HCT116 (cell line): ENCODE results near the gene TNRC6B. TPM values are rescaled to one million over a fixed set of nuclear protein-coding genes. Genes with fewer than 3 reads are reported as not detected.

Source experiments
- ATAC-seq: fragments of 200-7000 bp; cut with Tn5 transposase; 2 replicates; pipeline ENCODE4 v1.9.1; 2020; ENCODE audit warnings: mild to moderate bottlenecking, moderate library complexity
- BruUV-seq: library from RNA; stranded (reverse); fragments of 400-500 nt; replicated peaks from 2 replicates; lab custom pipeline; 2021; lab: Mats Ljungman, UMichigan
- CTCF ChIA-PET: fragments of 300-600 bp; sonication (Branson Sonifier 250); formaldehyde crosslinking; loops from one replicate; lab custom pipeline; 2021; ENCODE audit warnings: antibody characterized with exemption; lab: Charles Lee
- POLR2A ChIA-PET: fragments of 300-600, 350-600 bp; sonication (Branson Sonifier 250); formaldehyde crosslinking; loops from one replicate; lab custom pipeline; 2021; ENCODE audit warnings: antibody characterized with exemption; lab: Charles Lee
- RAD21 ChIA-PET, 2 experiments: fragments of 300-600 bp; sonication (Branson Sonifier 250); formaldehyde crosslinking; loops; one replicate each; lab custom pipeline; 2023; ENCODE audit warnings: low total read pairs in 2 of 2; ENCODE audit not compliant: uncharacterized antibody in 2 of 2, unreplicated experiment in 2 of 2, low non-redundant PET in 1 of 2; lab: Charles Lee
- DNase-seq: peaks from one replicate; pipeline ENCODE4 v3.0.0-alpha.2; 2010; ENCODE audit warnings: low read depth, low spot score
- H2AFZ ChIP-seq: fragments of 200-600 bp; shearing (Covaris generic), sonication (generic); 2 replicates; pipeline ENCODE4 v1.6.1; 2017; ENCODE audit warnings: low read depth, mixed run types, mixed read lengths, antibody characterized with exemption, low read length; ENCODE audit not compliant: poor library complexity, severe bottlenecking
- H3K27ac ChIP-seq: 2 replicates; pipeline ENCODE4 v1.5.1; 2012; ENCODE audit warnings: low read depth, low read length
- H3K27me3 ChIP-seq: fragments of 200-600 bp; sonication (generic); 2 replicates; pipeline ENCODE4 v1.6.1; 2016; ENCODE audit warnings: mixed run types, low read length, mixed read lengths; ENCODE audit not compliant: insufficient read depth
- H3K36me3 ChIP-seq, 2 experiments: fragments of 200-500 bp in 1 of 2; fragments of 200-600 bp in 1 of 2; sonication (Bioruptor generic) in 1 of 2; sonication (generic) in 1 of 2; 2 replicates each; pipeline versions ENCODE4 v1.5.1 to v1.6.1; 2014 to 2016; ENCODE audit warnings: low read length in 2 of 2, inconsistent platforms in 1 of 2, mixed read lengths in 1 of 2, mixed run types in 1 of 2; ENCODE audit not compliant: insufficient read depth in 2 of 2, control insufficient read depth in 1 of 2
- H3K4me1 ChIP-seq, 2 experiments: fragments of 200-600 bp in 1 of 2; sonication (generic) in 1 of 2; 2 replicates each; pipeline versions ENCODE4 v1.5.1 to v1.6.1; 2012 to 2017; ENCODE audit warnings: low read length in 2 of 2, inconsistent platforms in 1 of 2, mild to moderate bottlenecking in 1 of 2, mixed read lengths in 1 of 2, mixed run types in 1 of 2, moderate library complexity in 1 of 2; ENCODE audit not compliant: insufficient read depth in 2 of 2, control insufficient read depth in 1 of 2
- H3K4me2 ChIP-seq: fragments of 200-600 bp; sonication (generic); 2 replicates; pipeline ENCODE4 v1.6.1; 2017; ENCODE audit warnings: mixed run types, low read length, mixed read lengths
- H3K4me3 ChIP-seq, 2 experiments: fragments of 200-600 bp in 1 of 2; sonication (generic) in 1 of 2; replicated peaks in 1 of 2; 2 replicates each; pipeline ENCODE4 v1.5.1; 2011 to 2016; ENCODE audit warnings: low read length in 2 of 2, control low read depth in 1 of 2, low read depth in 1 of 2, mild to moderate bottlenecking in 1 of 2, mixed read lengths in 1 of 2, mixed run types in 1 of 2
- H3K79me2 ChIP-seq: fragments of 200-600 bp; sonication (generic); 2 replicates; pipeline ENCODE4 v1.6.1; 2017; ENCODE audit warnings: mild to moderate bottlenecking, mixed run types, low read length, moderate library complexity, mixed read lengths; ENCODE audit not compliant: insufficient read depth
- H3K9ac ChIP-seq: fragments of 200-600 bp; sonication (generic); 2 replicates; pipeline ENCODE4 v1.6.1; 2016; ENCODE audit warnings: low read length, mixed read lengths
- H3K9me2 ChIP-seq: fragments of 200-600 bp; sonication (generic), shearing (Covaris generic); 2 replicates; pipeline ENCODE4 v1.6.1; 2017; ENCODE audit warnings: mixed run types, mild to moderate bottlenecking, moderate library complexity; ENCODE audit not compliant: insufficient read depth
- H3K9me3 ChIP-seq, 2 experiments: fragments of 200-500 bp in 1 of 2; fragments of 200-600 bp in 1 of 2; sonication (Bioruptor generic) in 1 of 2; sonication (generic) in 1 of 2; 2 replicates each; pipeline ENCODE4 v1.6.1; 2014 to 2017; ENCODE audit warnings: low read length in 2 of 2, mixed read lengths in 2 of 2, inconsistent platforms in 1 of 2, low read depth in 1 of 2, mild to moderate bottlenecking in 1 of 2, mixed run types in 1 of 2, moderate library complexity in 1 of 2; ENCODE audit not compliant: control insufficient read depth in 1 of 2, insufficient read depth in 1 of 2
- H4K20me1 ChIP-seq: fragments of 200-600 bp; sonication (generic), shearing (Covaris generic); 2 replicates; pipeline ENCODE4 v1.6.1; 2017; ENCODE audit warnings: mixed run types, mild to moderate bottlenecking, moderate library complexity; ENCODE audit not compliant: insufficient read depth
- CEBPB ChIP-seq: IDR thresholded peaks from 2 replicates; pipeline ENCODE4 v1.6.1; 2012; ENCODE audit warnings: low read depth
- CTCF ChIP-seq, 3 experiments: fragments of 200-600 bp in 1 of 3; sonication (generic) in 1 of 3; IDR thresholded peaks in 2 of 3; conservative IDR thresholded peaks in 1 of 3; 2 replicates each; pipeline ENCODE4 v1.5.1; 2012 to 2017; ENCODE audit warnings: low read depth in 2 of 3, low read length in 2 of 3, antibody characterized with exemption in 1 of 3, borderline replicate concordance in 1 of 3, control low read depth in 1 of 3, mild to moderate bottlenecking in 1 of 3, mixed read lengths in 1 of 3, mixed run types in 1 of 3, moderate library complexity in 1 of 3; ENCODE audit not compliant: insufficient read depth in 1 of 3
- EGR1 ChIP-seq: IDR thresholded peaks from 2 replicates; pipeline ENCODE4 v1.6.1; 2012; ENCODE audit warnings: low read depth
- ELF1 ChIP-seq: IDR thresholded peaks from 2 replicates; pipeline ENCODE4 v1.6.1; 2012; ENCODE audit warnings: low read depth, borderline replicate concordance
- EZH2 ChIP-seq: fragments of 200-600 bp; sonication (generic); IDR thresholded peaks from 2 replicates; pipeline ENCODE4 v1.6.1; 2017; ENCODE audit warnings: antibody characterized with exemption, mixed run types
- EZH2phosphoT487 ChIP-seq: fragments of 200-600 bp; IDR thresholded peaks from 2 replicates; pipeline ENCODE4 v1.6.1; 2018; ENCODE audit warnings: antibody characterized with exemption, borderline replicate concordance
- FOSL1 ChIP-seq: IDR thresholded peaks from 2 replicates; pipeline ENCODE4 v1.6.1; 2012; ENCODE audit warnings: low read depth
- JUND ChIP-seq: IDR thresholded peaks from 2 replicates; pipeline ENCODE4 v1.6.1; 2012
- MAX ChIP-seq: IDR thresholded peaks from 2 replicates; pipeline ENCODE4 v1.6.1; 2012
- POLR2A ChIP-seq: IDR thresholded peaks from 2 replicates; pipeline ENCODE4 v1.7.0; 2011; ENCODE audit warnings: borderline replicate concordance; ENCODE audit not compliant: insufficient read depth, insufficient read length; ENCODE audit errors: extremely low read depth
- POLR2AphosphoS5 ChIP-seq: IDR thresholded peaks from 2 replicates; pipeline ENCODE4 v1.6.1; 2011; ENCODE audit warnings: mild to moderate bottlenecking, low read depth, low read length, moderate library complexity
- RAD21 ChIP-seq: IDR thresholded peaks from 2 replicates; pipeline ENCODE4 v1.6.1; 2012; ENCODE audit warnings: low read depth, mild to moderate bottlenecking
- REST ChIP-seq: IDR thresholded peaks from 2 replicates; pipeline ENCODE4 v1.6.1; 2012; ENCODE audit warnings: low read depth
- SIN3A ChIP-seq: IDR thresholded peaks from 2 replicates; pipeline ENCODE4 v1.6.1; 2012; ENCODE audit warnings: low read depth
- SP1 ChIP-seq: IDR thresholded peaks from 2 replicates; pipeline ENCODE4 v1.6.1; 2012; ENCODE audit warnings: low read depth
- TCF7L2 ChIP-seq: IDR thresholded peaks from 2 replicates; pipeline ENCODE4 v1.7.0; 2011; ENCODE audit warnings: borderline replicate concordance, inconsistent platforms; ENCODE audit not compliant: insufficient read depth, insufficient read length; ENCODE audit errors: extremely low read depth
- YY1 ChIP-seq: IDR thresholded peaks from 2 replicates; pipeline ENCODE4 v1.6.1; 2011; ENCODE audit warnings: low read length, low read depth, moderate library complexity, mild to moderate bottlenecking; ENCODE audit not compliant: insufficient replicate concordance; ENCODE audit errors: extremely low read depth
- ZBTB33 ChIP-seq: IDR thresholded peaks from 2 replicates; pipeline ENCODE4 v1.6.1; 2011; ENCODE audit warnings: mild to moderate bottlenecking, low read length, moderate library complexity; ENCODE audit not compliant: insufficient replicate concordance; ENCODE audit errors: extremely low read depth
- intact Hi-C: fragments of 100-400 bp; cut with micrococcal nuclease; formaldehyde crosslinking; loops from 2 replicates; pipeline ENCODE4 v1.10.0; 2022
- total RNA-seq: library from RNA; stranded (reverse); gene quantifications from one replicate; pipeline ENCODE4 v1.2.1, GENCODE V29; 2021; ENCODE audit not compliant: unreplicated experiment

TNRC6B gene
- total RNA-seq, 1 experiment from 2014 or later = 29.8 TPM

- no peak overlapping the region for H3K4me3 ChIP-seq
- H3K27me3 ChIP-seq = no peaks in the 10 kb centered on the region
- ChIA-PET CTCF (no interaction called here), RAD21 (no interaction called here), POLR2A (no interaction called here)
- H3K9me2 ChIP-seq = no peaks in the 10 kb centered on the region
- no peak for DNase-seq
- H3K9me3 ChIP-seq = no peaks in the 10 kb centered on the region
- no peak for TF ChIP-seq REST
- TF ChIP-seq SIN3A = no peak
- no peak for TF ChIP-seq FOSL1
- no peak for TF ChIP-seq JUND
- no peak for TF ChIP-seq EZH2
- TF ChIP-seq ELF1 = no peak
- no peak for TF ChIP-seq SP1
- no peak for TF ChIP-seq ZBTB33
- TF ChIP-seq POLR2A = no peak
- no peak for TF ChIP-seq MAX
- no peak for TF ChIP-seq POLR2AphosphoS5
- TF ChIP-seq EZH2phosphoT487 = no peak
- no peak for TF ChIP-seq RAD21
- TF ChIP-seq EGR1 = no peak
- no peak for TF ChIP-seq TCF7L2
- TF ChIP-seq YY1 = no peak
- no peak for TF ChIP-seq CTCF (IDR thresholded peaks at IDR 0.05 in 2 of 3, conservative IDR thresholded peaks at IDR 0.05 in 1 of 3; ENCODE audit: borderline replicate concordance in 1 of 3, insufficient read depth in 1 of 3, low read depth in 2 of 3, low read length in 2 of 3)
- TF ChIP-seq CEBPB = no peak
- intact Hi-C loops = no loop called here
- no peaks in the 10 kb centered on the region for H4K20me1 ChIP-seq
- no peak overlapping the region for H3K9ac ChIP-seq
- H2AFZ ChIP-seq = no peak overlapping the region
- no peaks in the 10 kb centered on the region for H3K79me2 ChIP-seq
- ATAC-seq = no peak
- H3K36me3 ChIP-seq = peaks cover 0 to 10% of the 10 kb centered on the region in 2 experiments; a peak in 2 of 4 replicates
- no TSS peak for BruUV-seq
- no peak overlapping the region for H3K4me2 ChIP-seq
- H3K27ac ChIP-seq = no peak overlapping the region
- peaks cover 3 to 17% of the 10 kb centered on the region in 2 experiments; a peak in 3 of 4 replicates for H3K4me1 ChIP-seq
Measured at GRCh38 chr22:40271440-40271839, 93.7 kb downstream of the TNRC6B start.
